CD14-positive monocyte (primary cell): ENCODE measurements around the gene AGBL1. TPM values are rescaled to one million over a fixed set of nuclear protein-coding genes. Genes with fewer than 3 reads are reported as not detected.

Source experiments
- DNase-seq, 3 donors: peaks; one replicate each; pipeline ENCODE4 v3.0.0-alpha.2; 2011 to 2022
- H2AFZ ChIP-seq: 2 replicates; pipeline ENCODE4 v1.6.0; 2012; ENCODE audit warnings: mild to moderate bottlenecking, low read depth, low read length, inconsistent platforms; ENCODE audit not compliant: insufficient read depth, poor library complexity, severe bottlenecking
- H3K27ac ChIP-seq, 2 donors: 1 replicate in 1 of 2; 2 replicates in 1 of 2; pipeline ENCODE4 v1.5.1; 2012 to 2013; ENCODE audit warnings: low read length in 2 of 2, control low read depth in 1 of 2, inconsistent platforms in 1 of 2, low read depth in 1 of 2, mild to moderate bottlenecking in 1 of 2
- H3K27me3 ChIP-seq, 2 donors: one replicate each; pipeline versions ENCODE4 v1.6.0 to v1.6.1; 2011 to 2013; ENCODE audit warnings: low read length in 2 of 2; ENCODE audit not compliant: control insufficient read depth in 2 of 2, insufficient read depth in 2 of 2
- H3K36me3 ChIP-seq, 2 donors: replicated peaks in 1 of 2; 1 replicate in 1 of 2; 2 replicates in 1 of 2; pipeline versions ENCODE4 v1.5.1 to v1.6.1; 2012 to 2013; ENCODE audit warnings: low read length in 2 of 2, control low read depth in 1 of 2, inconsistent platforms in 1 of 2, mild to moderate bottlenecking in 1 of 2; ENCODE audit not compliant: insufficient read depth in 2 of 2, control insufficient read depth in 1 of 2
- H3K4me1 ChIP-seq, 2 donors: 1 replicate in 1 of 2; 2 replicates in 1 of 2; pipeline versions ENCODE4 v1.5.1 to v1.6.1; 2012 to 2013; ENCODE audit warnings: low read length in 2 of 2, control low read depth in 1 of 2, inconsistent platforms in 1 of 2, mild to moderate bottlenecking in 1 of 2, moderate library complexity in 1 of 2; ENCODE audit not compliant: insufficient read depth in 2 of 2, control insufficient read depth in 1 of 2
- H3K4me2 ChIP-seq: replicated peaks from 2 replicates; pipeline ENCODE3; 2012; ENCODE audit warnings: low read length, moderate library complexity, mild to moderate bottlenecking; ENCODE audit not compliant: poor library complexity, severe bottlenecking; ENCODE audit errors: extremely low read depth
- H3K4me3 ChIP-seq, 3 experiments: fragments of 200-600 bp in 1 of 3; sonication (generic) in 1 of 3; replicated peaks in 1 of 3; 1 replicate in 2 of 3; 2 replicates in 1 of 3; pipeline ENCODE4 v1.5.1; 2011 to 2013; ENCODE audit warnings: low read length in 3 of 3, mild to moderate bottlenecking in 3 of 3, control low read depth in 2 of 3, low read depth in 2 of 3, inconsistent platforms in 1 of 3, moderate library complexity in 1 of 3
- H3K79me2 ChIP-seq: 2 replicates; pipeline ENCODE4 v1.6.0; 2012; ENCODE audit warnings: mild to moderate bottlenecking, control low read depth, inconsistent platforms, low read length, moderate library complexity; ENCODE audit not compliant: insufficient read depth
- H3K9ac ChIP-seq: 2 replicates; pipeline ENCODE4 v1.6.0; 2017; ENCODE audit warnings: low read length, mild to moderate bottlenecking; ENCODE audit not compliant: insufficient read depth, poor library complexity, severe bottlenecking
- H3K9me3 ChIP-seq, 2 donors: replicated peaks in 1 of 2; 1 replicate in 1 of 2; 2 replicates in 1 of 2; pipeline versions ENCODE4 v1.5.1 to v1.6.1; 2012 to 2013; ENCODE audit warnings: low read length in 2 of 2, control low read depth in 1 of 2; ENCODE audit not compliant: control insufficient read depth in 1 of 2, insufficient read depth in 1 of 2
- H4K20me1 ChIP-seq: 2 replicates; pipeline ENCODE4 v1.6.0; 2012; ENCODE audit warnings: mild to moderate bottlenecking, low read length, control low read depth, moderate library complexity; ENCODE audit not compliant: insufficient read depth
- H3K27ac Mint-ChIP-seq, 7 donors: one replicate each; pipeline ENCODE4 v1.8.0; 2020; ENCODE audit warnings: mild to moderate bottlenecking in 7 of 7, mixed read lengths in 7 of 7, moderate library complexity in 6 of 7, inconsistent platforms in 2 of 7
- H3K27me3 Mint-ChIP-seq, 3 donors: one replicate each; pipeline ENCODE4 v1.8.0; 2021 to 2022; ENCODE audit warnings: low read depth in 3 of 3, mild to moderate bottlenecking in 3 of 3, mixed read lengths in 3 of 3, moderate library complexity in 3 of 3, inconsistent platforms in 1 of 3
- H3K36me3 Mint-ChIP-seq, 2 donors: one replicate each; pipeline ENCODE4 v1.8.0; 2020; ENCODE audit warnings: mixed read lengths in 2 of 2, inconsistent platforms in 1 of 2, mild to moderate bottlenecking in 1 of 2
- H3K4me1 Mint-ChIP-seq: one replicate; pipeline ENCODE4 v1.8.0; 2020; ENCODE audit warnings: mild to moderate bottlenecking, mixed read lengths
- H3K4me3 Mint-ChIP-seq, 2 donors: one replicate each; pipeline ENCODE4 v1.8.0; 2020; ENCODE audit warnings: mild to moderate bottlenecking in 2 of 2, mixed read lengths in 2 of 2, moderate library complexity in 1 of 2
- H3K9me3 Mint-ChIP-seq, 7 donors: one replicate each; pipeline ENCODE4 v1.8.0; 2020 to 2022; ENCODE audit warnings: mixed read lengths in 7 of 7, mild to moderate bottlenecking in 6 of 7, moderate library complexity in 6 of 7, inconsistent platforms in 2 of 7
- CTCF ChIP-seq: fragments of 200-600 bp; IDR thresholded peaks from one replicate; pipeline ENCODE4 v1.8.0; 2022; ENCODE audit warnings: antibody characterized with exemption, mild to moderate bottlenecking
- WGBS: methylation state at CpG from one replicate; pipeline ENCODE4 v1.1.5; 2013; ENCODE audit warnings: missing lambda C conversion rate; ENCODE audit not compliant: insufficient coverage; 5-methylcytosine and 5-hydroxymethylcytosine counted together
- intact Hi-C, 2 donors: fragments of 100-400 bp; cut with micrococcal nuclease; formaldehyde crosslinking; loops; one replicate each; pipeline versions ENCODE4 v1.15.0 to v1.15.1; 2023
- polyA plus RNA-seq, 3 donors: library from polyadenylated mRNA; depleted of rRNA in 1 of 3; unstranded in 2 of 3; stranded (reverse) in 1 of 3; fragments of 300-500 nt in 2 of 3; fragments of >200 nt in 1 of 3; fragmentation: Illumina TruSeq in 2 of 3; gene quantifications; 1 replicate in 2 of 3; 2 replicates in 1 of 3; pipeline ENCODE4 v1.2.3, GENCODE V29; 2012 to 2021

The AGBL1 gene
- polyA plus RNA-seq, 3 donors = not detected

- no peak overlapping the region for H3K27ac ChIP-seq
- no peaks in the 10 kb centered on the region for H4K20me1 ChIP-seq
- no peak overlapping the region for H3K4me2 ChIP-seq
- TF ChIP-seq CTCF = no peak
- WGBS = 6% methylated on average over 14 of the region's 19 CpGs
- H3K36me3 ChIP-seq = no peaks in the 10 kb centered on the region
- no peaks in the 10 kb centered on the region for H3K79me2 ChIP-seq
- no peak overlapping the region for H2AFZ ChIP-seq
- H3K36me3 Mint-ChIP-seq = no peaks in the 10 kb centered on the region
- no peaks in the 10 kb centered on the region for H3K9me3 ChIP-seq
- peaks cover 2 to 4% of the 10 kb centered on the region in 2 donors for H3K27me3 ChIP-seq
- no peak overlapping the region for H3K27ac Mint-ChIP-seq
- no peak overlapping the region for H3K4me3 ChIP-seq
- no peak overlapping the region for H3K4me3 Mint-ChIP-seq
- H3K9me3 Mint-ChIP-seq = peaks cover 0 to 3% (median 0%) of the 10 kb centered on the region in 7 donors
- no peaks in the 10 kb centered on the region for H3K4me1 ChIP-seq
- H3K9ac ChIP-seq = no peak overlapping the region
- H3K27me3 Mint-ChIP-seq = peaks cover 8 to 16% (median 9%) of the 10 kb centered on the region in 3 donors
- DNase-seq = no peak
- intact Hi-C loops = no loop called here
- H3K4me1 Mint-ChIP-seq = no peaks in the 10 kb centered on the region
Measured at GRCh38 chr15:86231864-86232721, 152.4 kb downstream of the AGBL1 start.

GRCh38 chr15:86235667-86236066, 156.0 kb downstream of the AGBL1 start:
- no peak for TF ChIP-seq CTCF
- WGBS = no CpG with 5 or more reads among the region's 3 CpGs
- no peaks in the 10 kb centered on the region for H3K36me3 ChIP-seq
- no peak overlapping the region for H3K9ac ChIP-seq
- DNase-seq = no peak
- no peaks in the 10 kb centered on the region for H4K20me1 ChIP-seq
- peaks cover 2 to 4% of the 10 kb centered on the region in 2 donors for H3K27me3 ChIP-seq
- no peak overlapping the region for H3K4me3 ChIP-seq
- intact Hi-C loops = no loop called here
- H3K27ac ChIP-seq = no peak overlapping the region
- no peak overlapping the region for H3K4me3 Mint-ChIP-seq
- H3K9me3 Mint-ChIP-seq = peaks cover 0 to 1% (median 0%) of the 10 kb centered on the region in 7 donors
- H3K79me2 ChIP-seq = no peaks in the 10 kb centered on the region
- no peak overlapping the region for H2AFZ ChIP-seq
- H3K27me3 Mint-ChIP-seq = peaks cover 7 to 19% (median 8%) of the 10 kb centered on the region in 3 donors
- H3K4me1 ChIP-seq = no peaks in the 10 kb centered on the region
- no peak overlapping the region for H3K4me2 ChIP-seq
- H3K9me3 ChIP-seq = no peaks in the 10 kb centered on the region
- no peaks in the 10 kb centered on the region for H3K36me3 Mint-ChIP-seq
- H3K4me1 Mint-ChIP-seq = no peaks in the 10 kb centered on the region
- no peak overlapping the region for H3K27ac Mint-ChIP-seq
